Dermis microvascular lymphatic vessel endothelial cell (primary cell): ENCODE data around the gene TACR1. TPM values are rescaled to one million over a fixed set of nuclear protein-coding genes. Genes with fewer than 3 reads are reported as not detected.
"Not testable (repeated sequence)": the region's sequence is repeated elsewhere in the genome, so short reads cannot be mapped to it uniquely, and the experiment has no call there.

Experiments
- DNase-seq, 2 donors: peaks; one replicate each; pipeline versions ENCODE4 v3.0.0 to v3.0.0-alpha.2; 2010; ENCODE audit warnings: low read depth in 2 of 2
- total RNA-seq: library from RNA; depleted of rRNA; stranded (reverse); fragments of >200 nt; gene quantifications from 2 replicates; pipeline ENCODE4 v1.2.1, GENCODE V29; 2014

The TACR1 gene
- total RNA-seq, 1 donor from 2014 or later = not detected

DNA sequence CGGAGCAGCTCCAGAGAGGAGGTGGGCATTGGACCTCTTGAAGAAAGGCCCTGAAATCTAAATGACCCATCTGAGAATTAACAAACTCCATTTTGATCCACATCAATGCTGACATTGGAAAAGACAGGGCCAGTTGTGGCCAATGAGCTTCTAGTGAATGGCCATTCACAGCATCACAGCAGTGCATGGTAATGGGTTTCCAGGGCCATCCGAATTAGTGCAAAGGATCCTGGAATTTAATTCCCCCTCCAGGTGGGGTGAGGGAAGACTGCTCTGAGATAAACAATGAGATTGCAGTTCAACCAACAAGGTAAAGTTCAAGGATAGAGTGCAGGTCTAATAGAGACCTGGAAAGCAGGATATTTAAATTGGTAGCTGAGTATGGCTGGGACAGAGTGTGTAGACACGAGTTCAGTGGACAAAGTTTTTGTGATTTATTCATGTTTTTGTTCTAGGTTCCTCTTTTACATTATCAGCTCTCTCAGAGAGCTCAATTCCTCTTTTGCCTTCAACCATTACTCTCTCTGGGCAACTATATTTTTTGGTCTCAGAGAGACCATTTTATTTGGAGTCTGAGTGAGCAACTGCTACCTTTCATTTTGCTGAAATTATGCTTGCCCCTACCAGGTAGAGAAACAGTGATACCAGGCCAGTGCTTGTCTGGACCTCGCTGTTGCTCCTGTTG is 5.0 kb downstream of the TACR1 start:
- DNase-seq = no peak

DNA sequence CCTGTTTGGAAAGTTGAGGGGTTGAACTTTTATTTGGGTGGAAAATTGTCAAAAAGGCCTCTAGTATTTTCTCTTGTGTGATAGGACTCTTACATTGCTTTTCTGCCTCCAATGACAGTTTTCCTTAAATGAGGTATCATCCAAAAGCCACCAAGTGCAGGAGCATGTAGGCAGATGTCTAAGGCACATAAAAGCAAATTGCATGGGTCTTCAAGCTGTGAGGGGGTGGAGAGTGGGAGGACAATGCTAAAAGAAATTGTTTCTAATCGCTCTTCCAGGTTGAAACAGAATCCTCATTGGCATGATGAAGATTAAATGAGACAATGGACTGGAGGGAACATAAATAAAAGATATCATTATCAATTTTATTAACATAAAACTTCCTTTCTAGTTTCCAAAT is 6.8 kb downstream of the TACR1 start:
- no peak for DNase-seq

DNA sequence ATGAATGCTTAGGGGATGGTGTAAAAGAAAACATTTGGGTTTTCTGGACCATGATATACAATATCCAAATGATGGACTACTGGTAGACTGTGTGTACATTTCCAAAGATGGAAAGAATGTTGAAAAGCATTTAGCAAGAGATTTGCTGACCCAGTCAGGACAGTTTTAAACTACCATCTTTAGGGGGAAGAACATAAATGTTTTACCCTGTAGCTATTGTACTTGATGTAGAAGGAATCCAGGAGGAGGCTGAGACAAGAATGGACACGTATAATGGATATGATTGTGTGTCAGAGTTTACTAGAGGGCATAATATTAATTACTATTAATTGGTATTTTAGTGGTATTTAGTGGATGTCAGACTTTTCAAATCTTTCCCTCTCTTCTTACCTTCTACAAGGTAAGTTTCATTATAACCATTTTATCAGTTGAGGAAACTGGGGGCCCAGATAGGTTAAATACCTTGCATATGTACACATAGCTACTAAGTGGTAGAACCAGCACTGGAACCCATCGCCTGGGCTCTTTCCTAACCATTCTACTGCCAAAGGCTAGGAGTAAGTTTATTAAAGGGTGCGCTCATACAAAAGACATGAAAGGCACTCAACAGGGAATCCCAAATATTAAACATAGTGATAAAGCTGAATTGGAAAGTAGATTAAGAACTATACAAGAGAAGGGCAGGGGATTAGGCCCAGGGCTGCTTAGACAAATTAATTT is 8.9 kb downstream of the TACR1 start:
- no peak for DNase-seq

DNA sequence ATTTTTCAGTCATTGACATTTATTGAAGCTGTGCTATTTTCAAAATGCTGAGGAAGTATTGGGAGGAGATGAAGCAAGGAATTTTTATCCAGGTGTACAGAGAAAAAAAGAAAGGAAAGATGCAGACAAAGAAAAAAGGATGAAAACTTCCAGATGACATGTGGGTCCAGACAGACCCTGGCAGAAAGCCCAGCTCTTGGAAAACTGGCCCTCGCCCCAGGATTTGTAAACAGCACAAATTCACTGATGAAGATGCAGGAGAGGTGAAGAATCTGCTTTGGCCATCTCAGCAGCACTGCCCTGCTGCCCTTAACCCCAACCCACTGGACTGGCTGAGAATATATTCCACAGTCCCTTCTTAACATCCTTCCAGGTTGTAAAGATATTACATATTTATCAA is 12.5 kb downstream of the TACR1 start:
- no peak for DNase-seq

DNA sequence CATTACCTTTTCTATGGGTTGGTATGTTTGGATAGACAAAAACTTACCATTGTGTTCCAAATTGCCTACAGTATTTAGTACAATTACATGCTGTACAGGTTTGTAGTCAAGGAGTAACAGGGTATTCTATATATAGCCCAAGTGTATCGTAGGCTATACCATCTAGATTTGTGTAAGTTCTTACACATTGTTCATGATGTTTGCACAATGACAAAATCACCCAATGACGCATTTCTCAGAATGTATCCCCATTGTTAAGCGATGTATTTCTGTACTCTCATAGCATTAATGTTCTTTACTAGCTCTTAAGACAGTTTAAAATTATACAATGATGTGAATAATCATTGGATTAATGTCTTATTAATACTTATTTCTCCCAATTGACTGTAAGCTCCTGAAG is 16.7 kb downstream of the TACR1 start:
- no peak for DNase-seq

DNA sequence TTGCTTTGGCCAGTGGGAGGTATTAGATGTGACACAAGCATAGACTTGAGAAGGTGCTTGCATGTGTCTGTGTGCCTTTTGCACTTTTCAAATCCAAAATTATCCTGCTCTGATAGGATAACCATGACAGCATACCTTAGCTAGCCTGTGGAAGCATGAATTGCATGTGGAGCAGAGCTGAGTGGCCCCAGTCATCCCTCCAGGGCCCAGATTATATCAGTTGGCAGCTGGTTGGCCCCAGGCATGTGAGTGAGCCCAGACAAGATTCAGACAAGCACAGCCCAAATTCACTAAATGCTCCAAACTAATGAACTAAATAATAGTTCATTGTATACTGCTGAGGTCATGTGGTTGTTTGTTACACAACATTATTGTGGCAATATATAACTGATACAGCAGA is 18.8 kb downstream of the TACR1 start:
- no peak for DNase-seq

DNA sequence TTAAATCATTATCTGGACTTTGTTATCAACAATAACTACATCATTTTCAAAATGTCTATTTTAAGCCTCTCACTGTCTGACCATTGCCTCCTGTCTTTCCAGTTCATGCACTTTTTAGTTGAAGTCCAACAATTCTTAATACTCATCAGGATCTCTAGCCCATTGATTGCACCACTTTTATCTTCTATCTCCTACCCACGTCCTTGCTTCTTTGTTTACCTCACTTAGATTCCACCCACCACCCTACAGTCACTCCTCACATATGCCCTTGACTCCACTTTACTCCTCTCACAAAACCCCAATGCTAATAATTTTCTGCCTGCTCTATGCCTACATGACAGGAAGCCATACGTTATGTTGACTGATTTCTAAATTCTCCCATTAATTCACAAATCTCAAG is 21.9 kb downstream of the TACR1 start:
- DNase-seq = no peak

DNA sequence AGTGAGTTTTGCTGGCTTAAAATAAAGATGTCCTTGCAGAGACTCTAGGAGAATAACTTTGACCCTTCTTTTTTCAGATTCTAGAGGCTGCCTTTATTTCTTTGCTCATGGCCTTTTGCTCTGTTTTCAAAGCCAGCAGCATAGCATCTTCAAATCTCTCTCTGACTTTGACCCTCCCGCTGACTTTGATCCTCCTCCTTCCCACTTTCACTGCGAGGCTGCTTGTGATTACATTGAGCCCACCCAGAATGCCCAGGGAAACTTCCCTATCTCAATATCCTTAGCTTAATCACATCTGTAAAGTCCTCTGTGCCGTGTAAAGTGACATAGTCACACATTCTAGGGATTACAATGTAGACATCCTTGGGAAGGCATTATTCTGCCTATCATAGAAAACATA is 23.9 kb downstream of the TACR1 start:
- DNase-seq = no peak

DNA sequence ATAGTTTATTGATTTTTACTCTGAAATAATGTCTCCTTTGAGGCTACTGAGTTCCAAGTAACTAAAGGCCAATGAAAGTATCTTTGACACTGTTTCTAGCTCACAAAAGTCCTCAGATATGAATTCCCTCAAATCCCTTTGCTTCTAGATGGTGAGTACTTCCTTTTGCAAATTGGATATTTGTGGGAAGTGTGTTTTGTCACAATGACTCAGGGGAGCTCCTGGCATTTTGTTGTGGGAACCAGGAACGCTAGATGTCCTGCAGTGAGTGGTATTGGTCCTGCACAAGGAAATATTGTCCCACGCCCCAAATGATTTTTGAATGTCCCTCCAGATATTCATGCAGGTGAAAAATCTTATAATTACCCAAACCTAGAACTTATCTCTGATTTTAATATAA is 24.3 kb downstream of the TACR1 start:
- DNase-seq = no peak

DNA sequence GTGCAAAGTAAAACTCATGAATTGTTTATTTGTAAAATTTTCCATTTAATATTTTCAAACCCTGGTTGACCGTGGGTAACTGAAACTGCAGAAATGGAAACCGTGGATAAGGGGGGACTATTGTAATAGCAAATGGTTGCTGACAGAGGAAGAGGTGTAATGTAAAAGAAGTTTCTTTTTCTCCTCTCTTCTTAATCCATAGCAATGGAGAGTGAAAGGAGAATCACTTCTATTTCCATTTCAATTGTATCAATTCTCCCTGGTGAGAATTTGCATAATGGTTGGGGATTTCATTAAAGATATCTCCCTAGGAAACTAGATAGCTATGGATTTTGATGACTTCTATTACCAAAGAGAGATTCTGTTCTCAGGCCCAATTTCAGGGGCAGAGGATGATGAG is 24.8 kb downstream of the TACR1 start:
- no peak for DNase-seq

DNA sequence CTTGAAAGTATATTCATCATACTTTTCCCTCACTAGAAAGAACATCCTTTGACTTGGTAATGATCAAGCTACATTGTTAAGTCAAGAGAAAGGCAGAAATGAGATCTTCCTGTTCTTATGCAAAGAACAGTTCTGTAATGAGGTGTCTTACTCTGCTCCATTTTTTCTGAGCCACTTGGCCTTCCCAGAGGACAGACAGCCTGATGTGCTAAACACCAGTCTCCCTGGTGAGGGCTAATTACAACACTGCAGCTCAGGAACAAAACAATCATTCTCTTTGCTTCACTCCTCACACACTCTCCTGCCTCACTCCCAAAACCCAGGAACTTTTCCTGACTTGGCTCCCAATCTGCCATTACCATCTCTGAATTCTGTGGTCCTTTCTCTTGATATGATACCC is 25.6 kb downstream of the TACR1 start:
- no peak for DNase-seq

DNA sequence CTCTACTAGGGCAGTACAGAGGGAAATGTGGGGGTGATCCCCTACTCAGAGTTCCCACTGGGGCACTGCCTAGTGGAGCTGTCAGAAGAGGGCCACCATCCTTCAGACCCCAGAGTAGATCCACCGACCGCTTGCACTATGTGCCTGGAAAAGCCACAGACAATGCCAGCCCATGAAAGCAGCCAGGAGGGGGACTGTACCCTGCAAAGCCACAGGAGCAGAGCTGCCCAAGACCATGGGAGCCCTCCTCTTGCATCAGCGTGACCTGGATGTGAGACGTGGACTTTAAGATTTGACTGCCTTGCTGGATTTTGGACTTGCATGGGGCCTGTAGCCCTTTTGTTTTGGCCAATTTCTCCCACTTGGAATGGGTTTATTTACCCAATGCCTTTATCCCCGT is 27.9 kb downstream of the TACR1 start:
- DNase-seq = not testable (repeated sequence)

DNA sequence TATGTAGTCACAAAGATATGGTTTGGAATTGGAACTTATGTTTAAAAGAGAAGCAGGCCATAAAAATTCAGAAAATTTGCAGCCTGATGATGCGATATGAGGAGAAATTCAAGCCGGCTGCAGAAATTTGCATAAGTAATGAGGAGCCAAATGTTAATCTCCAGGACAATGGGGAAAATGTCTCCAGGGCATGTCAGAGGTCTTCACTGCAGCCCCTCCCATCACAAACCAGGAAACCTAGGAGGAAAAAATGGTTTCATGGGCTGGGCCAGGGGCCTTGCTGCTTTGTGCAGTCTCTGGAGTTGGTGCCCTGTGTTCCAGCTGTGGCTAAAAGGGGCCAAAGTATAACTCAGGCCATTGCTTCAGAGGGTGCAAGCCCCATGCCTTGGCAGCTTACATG is 28.4 kb downstream of the TACR1 start:
- DNase-seq = no peak

DNA sequence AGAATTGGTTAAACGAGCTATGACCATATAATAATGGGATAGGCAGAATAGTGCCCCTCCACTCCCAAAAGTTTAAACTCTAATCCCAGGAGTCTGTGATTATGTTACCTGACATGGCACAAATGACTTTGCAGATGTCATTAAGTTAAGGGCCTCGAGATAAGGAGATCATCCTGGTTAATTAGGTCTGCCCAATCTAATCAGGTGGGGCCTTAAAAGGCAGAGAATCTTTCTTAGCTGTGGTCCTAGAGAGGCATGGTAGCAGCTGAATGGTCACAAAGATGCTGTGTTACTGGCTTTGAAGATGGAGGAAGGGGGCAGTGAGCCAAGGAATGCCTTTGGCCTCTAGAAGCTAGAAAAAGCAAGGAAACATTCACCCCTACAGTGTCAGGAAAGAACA is 31.1 kb downstream of the TACR1 start:
- no peak for DNase-seq

DNA sequence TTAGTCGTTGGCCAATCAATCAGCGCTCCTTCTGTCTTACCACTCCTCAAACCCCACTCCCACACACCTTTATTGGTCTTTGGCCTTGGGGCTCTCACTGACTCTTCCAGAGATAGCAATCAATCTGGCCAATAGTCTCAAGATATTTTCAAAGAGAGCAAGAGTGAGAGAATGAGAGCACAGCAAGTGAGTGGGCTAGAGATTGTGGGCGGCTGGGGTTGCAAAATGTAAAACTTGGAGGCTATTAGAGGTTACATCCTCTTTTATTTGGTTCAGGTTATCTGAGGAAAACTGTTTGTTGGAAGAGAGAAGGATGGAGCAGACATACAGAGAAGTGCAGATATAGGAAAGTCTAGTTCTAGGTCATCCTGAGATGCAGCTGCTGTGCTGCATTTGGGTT is 32.8 kb downstream of the TACR1 start:
- no peak for DNase-seq

DNA sequence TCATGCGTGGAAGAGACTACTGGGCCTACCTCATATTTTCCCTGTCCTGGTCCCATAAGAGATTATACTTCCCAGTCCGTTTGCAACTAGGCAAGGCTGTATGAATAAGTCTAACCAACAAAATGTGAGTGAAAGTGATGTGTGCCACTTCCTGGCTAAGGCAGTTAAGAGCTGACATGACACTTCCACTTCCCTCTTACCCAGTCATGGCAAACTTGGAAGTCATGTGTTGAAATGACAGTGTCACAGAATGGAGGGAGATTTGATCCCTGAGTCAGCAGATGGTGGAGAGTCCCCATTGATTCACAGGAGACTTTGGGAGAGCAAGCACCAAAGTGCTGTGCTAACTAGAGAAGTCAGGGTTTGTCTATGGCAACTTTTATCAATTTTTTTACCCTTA is 36.4 kb downstream of the TACR1 start:
- no peak for DNase-seq

DNA sequence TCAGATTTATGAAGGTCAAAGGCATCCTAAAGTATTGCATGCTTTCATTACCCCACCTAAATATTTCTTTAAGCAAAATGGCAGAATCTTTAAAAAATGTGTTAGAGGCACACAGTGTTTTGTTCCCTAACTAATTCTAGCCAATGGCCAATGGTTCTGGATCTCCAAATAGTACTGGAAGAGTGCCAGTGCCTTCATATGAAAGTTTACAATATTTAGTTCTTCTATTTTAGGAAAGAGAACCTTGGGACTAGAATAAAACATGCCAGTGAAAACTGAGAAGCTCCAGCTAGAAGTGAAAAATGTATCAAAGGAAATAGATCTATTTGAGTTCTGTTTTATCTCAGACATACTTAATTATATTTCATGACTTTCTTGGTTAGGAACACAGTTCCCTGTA is 37.1 kb downstream of the TACR1 start:
- DNase-seq = no peak

DNA sequence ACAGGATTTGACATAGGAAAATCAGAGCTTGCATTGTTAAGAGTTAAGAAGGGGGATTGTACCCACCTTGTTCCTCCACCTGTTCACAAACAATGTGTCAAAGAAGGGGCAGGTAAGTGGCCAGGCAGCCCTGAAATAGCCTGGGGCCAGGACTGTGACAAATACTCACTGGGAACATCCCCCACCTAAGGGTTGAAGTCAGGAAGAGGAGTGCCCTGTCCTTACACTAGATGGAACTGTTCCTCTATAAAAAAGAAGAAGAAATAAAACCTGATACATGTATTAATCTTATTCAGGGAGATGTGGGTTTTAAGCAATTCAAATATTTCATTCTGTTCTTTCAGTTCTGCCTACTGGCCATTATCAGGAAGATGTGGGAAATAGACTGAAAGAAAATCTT is 41.9 kb downstream of the TACR1 start:
- DNase-seq = no peak

DNA sequence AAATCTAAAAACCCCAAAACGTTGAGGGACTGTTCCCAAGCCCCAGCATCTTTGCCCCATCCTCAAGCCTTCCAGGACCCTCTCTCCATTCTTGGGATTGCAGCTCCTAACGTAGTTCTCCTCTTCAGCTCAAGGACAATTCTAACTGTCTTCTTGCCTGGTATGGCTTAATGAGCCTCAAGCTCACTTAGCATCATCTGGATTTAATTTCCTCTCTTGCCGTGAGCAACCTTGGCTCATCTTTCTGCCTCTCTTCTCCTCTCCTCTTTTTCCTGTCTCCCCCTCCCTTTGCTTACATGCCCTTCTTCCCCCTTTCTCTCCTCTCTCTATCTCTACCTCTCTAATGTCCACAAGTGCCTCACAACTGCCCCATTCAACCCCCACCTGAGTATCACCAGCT is 44.2 kb downstream of the TACR1 start:
- DNase-seq = no peak

DNA sequence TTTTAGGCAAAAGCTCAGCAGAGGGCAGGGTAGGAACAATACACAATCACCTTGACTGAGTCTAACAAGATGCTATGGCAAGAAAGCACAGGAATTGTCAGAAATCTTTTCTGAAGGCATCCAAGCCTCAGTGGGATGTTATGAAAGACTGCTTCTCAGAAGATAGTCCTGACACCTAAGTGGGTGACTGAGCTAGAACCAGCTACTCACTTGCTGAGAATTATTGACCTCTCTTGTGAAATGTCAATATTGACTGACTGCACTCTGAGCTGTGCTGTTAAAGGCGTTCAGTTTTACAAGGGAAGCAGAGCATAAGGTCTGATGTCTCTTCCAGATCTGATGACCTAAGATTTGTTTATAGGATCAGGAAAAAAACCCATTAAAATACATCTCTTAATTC is 46.1 kb downstream of the TACR1 start:
- no peak for DNase-seq

DNA sequence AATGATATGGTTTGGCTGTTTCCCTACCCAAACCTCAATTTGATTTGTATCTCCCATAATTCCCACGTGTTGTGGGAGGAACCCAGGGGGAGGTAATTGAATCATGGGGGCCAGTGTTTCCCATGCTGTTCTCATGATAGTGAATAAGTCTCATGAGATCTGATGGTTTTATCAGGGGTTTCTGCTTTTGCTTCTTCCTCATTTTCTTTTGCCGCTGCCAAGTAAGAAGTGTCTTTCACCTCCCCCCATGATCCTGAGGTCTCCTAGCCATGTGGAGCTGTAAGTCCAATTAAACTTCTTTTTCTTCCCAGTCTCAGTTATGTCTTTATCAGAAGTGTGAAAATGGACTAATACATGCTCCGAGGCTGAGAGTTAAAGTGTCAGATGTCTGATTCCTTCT is 47.1 kb downstream of the TACR1 start:
- DNase-seq = not testable (repeated sequence)

DNA sequence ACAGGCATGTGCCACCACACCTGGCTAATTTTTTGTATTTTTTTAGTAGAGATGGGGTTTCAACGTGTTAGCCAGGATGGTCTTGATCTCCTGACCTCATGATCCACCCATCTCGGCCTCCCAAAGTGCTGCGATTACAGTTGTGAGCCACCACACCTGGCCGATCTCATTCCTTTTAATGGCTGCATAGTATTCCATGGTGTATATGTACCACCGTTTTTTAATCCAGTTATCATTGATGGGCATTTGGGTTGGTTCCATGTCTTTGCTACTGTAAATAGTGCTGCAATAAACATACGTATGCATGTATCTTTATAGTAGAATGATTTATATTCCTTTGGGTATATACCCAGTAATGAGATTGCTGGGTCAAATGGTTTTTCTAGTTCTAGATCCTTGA is 51.4 kb downstream of the TACR1 start:
- DNase-seq = not testable (repeated sequence)

DNA sequence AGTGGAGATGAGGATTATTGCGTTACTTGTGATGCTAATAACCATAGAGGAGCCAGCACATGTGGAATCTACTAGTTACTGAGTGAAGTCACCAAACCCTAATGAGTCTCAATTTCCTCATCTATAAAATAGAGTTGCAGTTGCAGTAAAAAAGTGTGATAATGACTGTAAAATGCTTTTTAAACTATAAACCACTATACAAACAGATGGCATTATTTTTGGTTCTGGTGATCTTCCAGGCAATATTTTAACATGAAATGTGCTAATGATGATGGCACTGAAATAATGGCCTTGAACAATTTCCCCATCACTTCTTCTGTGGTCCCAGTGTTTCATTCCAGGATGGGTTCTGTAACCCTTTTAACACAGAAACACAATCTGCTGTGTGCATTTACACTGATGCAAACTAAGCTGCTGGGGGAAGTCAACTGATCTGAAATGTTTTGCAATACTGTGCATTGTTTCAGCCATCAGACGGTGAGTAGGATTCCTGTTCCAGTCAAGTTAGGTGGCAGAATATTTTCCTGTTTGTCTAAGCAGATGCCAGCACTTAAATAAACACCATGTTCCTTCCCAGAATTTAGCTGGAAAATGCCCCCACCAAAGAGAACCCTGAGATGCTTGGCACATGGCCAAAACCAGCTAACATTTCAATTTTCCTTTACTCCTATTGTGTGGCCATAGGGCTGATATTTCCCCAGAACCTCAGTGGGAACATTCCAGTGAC is 52.6 kb downstream of the TACR1 start:
- DNase-seq = peak; percentile 21 to 65
